Fibroblast of upper back skin (primary cell): Measurements from ENCODE around the gene FUT3.

Source experiments
- DNase-seq: peaks from one replicate; pipeline ENCODE4 v3.0.0-alpha.2; 2013

The FUT3 gene

GRCh38 chr19:5799247-5800241 is 51.7 kb downstream of the FUT3 start:
- DNase-seq: no peak

- no peak for DNase-seq
These were observed 53.0 kb downstream of the FUT3 start for GRCh38 chr19:5798244-5798643.

GRCh38 chr19:5795382-5795919 is 55.8 kb downstream of the FUT3 start:
- no peak for DNase-seq

- DNase-seq: no peak
These were observed 58.1 kb downstream of the FUT3 start for GRCh38 chr19:5793188-5793587.
